OCI-M2 (cell line): ENCODE measurements around the gene SLC66A2.

Source experiments
- DNase-seq: peaks from one replicate; lab custom pipeline; 2025; ENCODE audit not compliant: unreplicated experiment; lab: John Stamatoyannopoulos, UW

SLC66A2 gene

DNA sequence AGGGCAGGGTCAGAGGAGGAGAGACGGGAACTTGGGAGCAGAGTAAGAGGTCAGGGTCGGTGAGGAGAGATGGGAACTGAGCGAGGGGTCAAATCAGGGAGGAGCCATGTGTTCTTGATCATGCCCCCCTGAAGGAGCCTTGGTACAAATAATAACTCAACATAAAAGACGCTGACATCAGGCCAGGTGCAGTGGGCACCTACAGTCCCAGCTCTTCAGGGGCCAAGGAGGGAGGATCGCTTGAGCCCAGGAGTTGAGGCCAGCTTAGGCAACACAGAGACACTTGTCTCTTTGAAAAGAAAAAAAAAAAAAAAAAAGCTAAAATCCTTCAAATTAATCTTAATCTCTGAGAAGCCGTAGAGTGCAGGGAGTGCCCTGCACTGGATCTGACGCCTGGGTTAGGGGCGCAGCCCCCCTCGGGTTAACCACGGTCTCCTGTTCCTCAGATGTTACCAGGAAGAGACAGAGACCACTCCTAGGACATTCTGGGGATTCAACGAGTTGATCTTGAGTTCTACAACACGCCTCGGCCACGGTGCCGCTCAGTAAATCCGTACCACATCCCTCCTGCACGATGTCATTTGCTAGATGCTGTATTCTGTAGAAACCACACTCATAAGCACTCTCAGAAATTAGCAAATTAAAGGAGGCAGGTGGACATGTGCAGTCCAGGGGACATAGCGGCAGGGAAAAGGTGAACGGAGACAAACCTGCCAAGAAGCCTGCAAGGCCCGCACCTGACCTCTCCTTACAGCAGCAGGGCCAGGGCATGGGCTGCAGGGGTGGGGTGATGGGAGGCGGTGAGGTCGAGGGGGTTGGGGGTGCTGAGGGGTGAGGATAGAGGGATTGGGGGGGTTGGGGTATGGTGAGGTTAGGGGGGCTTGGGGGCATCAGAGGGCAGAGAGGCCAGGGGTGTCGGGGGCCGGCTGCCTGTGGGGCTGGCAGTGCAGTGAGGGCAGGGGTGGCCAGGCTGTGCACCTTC, 29.2 kb downstream of the SLC66A2 start:
- no peak for DNase-seq

DNA sequence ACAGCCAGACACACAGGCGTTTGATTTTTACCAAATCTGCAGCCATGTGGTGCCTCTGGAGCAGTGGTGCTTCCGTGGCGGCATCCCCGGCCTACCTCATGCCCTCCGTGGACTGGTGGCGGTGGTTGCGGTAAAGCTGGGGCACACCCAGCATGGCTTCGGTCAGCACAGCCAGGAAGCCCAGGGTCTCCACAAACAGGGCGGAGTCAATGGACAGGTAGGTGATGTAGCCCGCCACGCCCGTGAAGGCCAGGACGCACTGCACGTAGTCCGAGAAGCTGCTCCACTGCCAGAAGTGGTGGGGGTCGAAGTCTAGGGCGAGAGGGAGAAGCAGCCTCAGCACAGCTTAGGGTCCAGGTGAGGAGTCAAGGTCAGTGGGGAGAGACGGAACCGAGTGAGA, 32.4 kb downstream of the SLC66A2 start:
- no peak for DNase-seq

DNA sequence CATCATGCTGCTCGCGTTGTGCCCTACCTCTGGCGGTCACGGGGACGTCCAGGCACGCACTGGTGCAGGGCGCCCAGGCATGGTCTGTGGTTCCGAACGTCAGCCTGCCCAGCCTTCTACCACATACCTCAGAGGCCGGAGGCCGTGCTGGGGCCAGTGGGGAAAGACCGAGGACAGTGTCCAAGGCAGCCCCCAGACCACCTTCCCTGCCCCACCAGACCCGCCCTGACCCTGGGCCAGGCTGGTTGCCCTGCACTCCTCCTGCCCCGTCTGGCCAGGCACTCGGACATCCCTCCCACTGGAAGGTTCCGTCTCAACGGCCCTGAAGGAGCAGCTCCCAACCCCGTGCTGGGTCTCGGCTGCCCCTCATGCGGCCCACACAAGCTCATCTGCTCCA, 32.8 kb downstream of the SLC66A2 start:
- DNase-seq = no peak

DNA sequence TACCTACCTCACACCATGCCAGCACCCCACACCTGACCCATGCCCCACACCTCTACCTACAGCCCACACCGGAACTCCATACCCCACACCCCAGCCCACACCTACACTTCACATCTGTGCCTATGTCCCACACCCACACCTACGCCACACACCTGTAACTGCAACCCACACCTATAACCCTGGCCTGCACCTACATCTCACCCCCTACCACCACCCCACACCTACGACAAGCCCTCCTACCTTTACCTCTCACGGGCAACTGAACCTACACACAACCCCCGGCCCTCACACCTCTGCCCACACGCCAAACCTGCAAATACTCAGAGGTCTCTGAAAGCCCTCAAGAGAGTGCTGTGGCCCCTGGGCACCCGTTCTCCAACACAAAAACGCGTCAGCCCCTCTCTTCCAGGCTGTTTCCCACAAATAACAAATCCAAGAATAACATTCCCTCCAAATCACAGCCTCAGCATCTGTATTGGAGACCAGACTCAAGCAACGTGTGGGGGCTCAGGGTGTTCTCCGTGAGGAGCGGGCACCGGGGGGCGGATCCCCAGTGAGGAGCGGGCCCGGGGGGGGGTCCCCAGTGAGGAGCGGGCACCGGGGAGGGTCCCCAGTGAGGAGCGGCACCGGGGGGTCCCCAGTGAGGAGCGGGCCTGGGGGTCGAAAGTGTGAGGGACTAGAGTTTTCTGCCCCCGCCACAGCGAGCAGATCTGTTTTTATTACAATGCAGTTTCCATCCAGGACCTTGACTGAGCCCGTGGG, 33.4 kb downstream of the SLC66A2 start:
- DNase-seq = no peak

DNA sequence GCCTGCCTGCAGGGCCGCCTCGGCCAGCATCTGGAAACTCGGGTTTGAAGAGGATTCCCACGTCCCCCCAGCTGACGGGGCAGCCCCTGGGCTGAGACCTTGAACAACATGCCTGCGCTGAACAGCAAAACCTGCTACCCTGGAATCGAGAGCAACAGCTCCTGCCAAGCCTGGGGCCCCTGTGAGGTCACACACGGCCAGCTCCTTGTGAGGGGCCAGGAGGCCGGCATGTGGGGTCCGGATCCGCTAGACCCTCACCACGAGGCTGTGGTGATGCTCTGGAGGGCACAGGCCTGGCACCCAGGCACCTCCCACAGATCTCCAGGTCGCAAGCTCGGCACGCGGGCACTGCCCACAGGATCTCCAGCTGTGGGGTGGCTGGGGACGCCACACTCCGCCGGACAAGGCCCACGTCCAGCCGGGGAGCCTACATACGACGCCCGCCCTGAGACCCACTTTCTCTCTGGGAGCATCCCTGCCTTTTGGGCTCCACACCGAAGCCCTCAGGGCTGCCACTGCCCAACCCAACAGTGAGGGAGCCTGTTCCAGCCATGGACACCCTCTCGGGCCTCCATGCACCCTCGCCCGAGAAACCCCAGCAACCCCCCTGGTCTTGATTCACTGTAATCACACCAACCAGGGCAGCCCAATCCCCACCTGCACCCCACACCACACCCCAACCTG, 34.1 kb downstream of the SLC66A2 start:
- no peak for DNase-seq

DNA sequence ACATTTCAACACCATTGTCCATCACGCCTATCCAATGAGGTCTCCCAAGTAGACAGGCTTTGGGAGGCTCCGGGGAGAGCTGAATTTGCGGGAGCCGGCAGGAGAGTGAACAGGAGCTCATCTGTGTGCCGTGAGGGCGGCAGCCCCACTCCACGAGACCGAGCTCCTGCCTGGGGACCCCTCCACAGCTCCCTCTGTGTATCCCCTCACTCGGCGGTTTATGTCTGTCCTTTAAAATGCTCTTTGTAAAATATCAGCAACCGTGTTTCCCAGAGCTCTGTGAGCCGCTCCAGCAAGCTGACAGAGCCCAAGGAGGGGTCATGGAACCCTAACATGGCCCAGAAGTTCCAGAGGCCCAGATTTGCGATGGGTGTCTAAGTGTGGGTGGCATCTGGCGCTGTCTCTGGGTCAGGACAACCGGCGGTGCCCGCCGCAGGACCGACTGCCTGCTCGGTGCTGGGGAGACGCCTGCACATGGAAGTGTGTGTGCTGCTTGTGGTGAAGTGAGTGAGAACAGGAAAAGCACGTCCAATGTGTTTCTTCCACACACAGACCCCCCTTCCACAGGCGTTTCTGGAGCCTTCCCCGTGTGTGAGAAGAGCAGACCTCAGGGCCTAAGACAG, 34.8 kb downstream of the SLC66A2 start:
- no peak for DNase-seq

DNA sequence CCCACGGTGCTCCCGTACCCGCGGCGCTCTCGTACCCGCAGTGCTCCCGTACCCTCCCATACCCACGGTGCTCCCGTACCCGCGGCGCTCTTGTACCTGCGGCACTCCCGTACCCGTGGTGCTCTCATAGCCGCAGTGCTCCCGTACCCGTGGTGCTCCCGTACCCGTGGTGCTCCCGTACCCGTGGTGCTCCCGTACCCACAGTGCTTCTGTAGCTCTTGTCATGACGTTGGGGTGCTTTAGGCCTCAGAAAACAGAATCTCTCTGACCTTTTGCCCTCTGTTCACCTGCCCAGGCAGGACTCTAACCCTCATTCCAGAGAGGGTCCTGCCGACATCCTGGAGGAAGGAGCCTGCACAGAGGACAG, 35.3 kb downstream of the SLC66A2 start:
- no peak for DNase-seq

DNA sequence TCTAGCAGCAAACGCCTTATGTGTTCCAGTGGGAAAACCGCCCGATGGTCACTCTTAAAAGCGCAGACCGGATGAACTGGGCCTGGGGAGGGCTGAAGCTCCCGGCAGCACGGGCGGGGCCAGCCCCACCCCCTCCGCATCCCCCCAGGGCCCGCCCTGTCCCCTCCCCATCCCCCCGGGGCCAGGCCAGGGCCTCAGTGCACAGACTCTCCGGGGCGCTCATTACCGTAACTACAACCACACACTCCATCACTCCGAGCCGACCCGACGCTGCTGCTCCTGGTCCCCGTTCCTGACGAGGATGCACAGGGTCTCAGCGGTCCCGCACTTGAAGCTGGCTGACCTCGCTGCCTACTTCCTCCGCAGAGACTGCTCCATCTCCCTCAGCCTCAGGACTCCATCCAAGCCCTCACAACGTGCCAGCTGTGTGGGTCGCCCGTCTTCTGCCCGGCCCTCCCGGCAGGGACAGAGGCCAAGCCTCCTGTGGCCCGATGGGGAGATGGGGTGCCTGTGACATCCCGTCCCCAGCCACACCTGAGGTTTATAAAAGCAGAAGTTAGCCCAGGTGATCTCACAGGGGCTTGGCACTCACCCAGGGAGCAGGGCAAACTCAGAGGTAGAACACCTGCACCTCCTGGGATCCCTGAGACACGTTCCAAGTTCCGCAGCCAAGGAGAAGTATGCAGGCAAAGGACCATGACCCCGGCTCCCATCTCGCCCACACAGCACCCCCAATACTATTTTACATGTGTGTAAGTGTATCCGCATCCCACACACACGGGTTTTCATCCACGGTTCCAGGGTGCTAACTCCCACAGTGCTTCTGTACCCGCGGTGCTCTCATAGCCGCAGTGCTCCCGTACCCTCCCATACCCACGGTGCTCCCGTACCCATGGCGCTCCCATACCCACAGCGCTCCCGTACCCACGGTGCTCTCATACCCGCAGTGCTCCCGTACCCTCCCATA, 36.0 kb downstream of the SLC66A2 start:
- no peak for DNase-seq

DNA sequence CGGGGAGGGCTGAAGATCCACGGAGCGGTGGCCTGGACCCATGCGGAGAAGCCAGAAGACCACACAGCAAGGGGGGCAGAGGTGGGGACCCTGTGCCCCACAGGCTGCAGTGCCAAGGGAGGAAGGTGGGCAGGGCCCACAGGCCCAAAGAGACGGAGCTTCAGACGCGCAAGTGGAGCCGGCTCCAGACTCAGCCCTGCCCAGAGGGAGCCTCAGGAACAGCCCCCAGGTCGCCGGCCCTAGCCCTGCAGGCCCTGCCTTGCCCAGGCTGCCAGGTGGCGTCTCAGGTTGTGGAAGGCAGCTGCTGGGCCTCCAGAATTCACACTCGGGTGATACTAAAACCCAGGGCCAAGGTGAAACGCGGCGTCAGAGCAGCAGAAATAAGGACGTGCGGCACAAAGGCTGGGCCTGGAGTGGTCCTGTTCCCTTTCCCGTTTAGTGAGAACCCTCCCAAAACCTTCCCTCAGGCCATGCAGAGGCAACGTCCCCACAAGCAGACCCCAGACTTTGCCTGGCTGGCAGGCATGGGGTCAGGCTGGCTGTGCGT, 36.8 kb downstream of the SLC66A2 start:
- DNase-seq = no peak

DNA sequence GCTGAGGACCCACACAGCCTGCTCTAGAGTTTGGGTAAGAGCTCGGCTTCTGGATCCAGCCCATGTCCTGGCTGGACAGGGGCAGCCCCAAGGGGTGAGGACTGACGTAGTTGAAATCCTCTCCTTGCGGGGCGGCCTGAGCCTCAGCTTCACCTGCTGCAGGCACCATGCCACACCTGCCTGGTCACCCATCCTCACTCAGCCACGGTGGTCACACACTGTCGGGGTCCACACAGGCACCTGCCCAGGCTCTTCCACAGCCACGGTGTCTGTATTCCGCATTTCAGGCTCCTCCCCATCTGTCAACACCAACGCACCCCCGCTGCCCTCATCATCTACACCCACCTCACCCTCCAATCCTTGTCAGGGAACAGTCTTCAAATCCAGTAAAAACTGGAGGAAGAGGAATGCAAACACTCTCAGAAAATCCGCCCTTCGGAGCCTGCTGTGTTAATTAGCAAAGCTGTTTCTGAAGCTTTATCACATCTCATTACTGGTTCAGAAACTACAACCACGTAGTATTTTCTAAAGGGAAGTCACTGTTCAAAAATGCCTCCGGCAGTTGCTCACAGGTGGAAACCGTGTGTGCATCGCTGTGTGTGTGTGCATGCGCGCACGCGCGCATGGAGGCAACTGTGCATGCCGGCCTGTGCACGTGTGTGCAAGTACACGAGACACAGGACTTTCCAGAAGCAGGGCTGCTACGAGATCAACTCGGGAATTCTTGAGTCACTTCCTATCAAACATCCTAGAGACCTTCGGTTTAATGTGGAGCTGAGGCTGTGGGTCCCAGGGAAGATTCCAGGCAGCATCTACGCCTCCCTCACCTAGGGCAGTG, 38.2 kb downstream of the SLC66A2 start:
- no peak for DNase-seq

DNA sequence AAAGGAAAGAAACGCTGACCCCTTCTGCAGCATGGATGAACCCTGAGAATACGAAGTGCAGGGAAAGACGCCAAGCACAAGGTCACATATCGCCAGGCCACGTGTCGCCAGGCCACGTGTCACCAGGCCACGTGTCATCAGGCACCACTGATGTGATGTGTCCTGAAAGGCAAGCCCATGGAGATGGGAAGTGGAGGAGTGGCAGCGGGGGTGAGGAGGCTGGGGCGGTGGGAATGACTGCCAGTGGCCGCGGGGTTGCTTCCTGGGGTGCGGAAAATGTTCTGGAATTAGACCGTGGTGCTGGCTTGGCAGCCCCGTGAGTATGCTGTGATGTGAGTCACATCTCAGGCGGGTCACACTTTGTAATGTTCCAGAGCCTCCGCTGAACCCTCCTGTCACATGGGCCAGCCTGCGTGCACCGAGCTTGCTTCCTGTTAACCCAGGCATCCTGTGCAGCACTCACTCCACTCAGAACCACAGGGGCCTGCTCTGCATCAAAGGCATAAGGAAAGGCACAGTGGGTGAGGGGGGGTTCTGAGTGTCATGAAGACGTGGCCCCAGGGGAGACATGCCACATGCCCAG, 39.0 kb downstream of the SLC66A2 start:
- no peak for DNase-seq

DNA sequence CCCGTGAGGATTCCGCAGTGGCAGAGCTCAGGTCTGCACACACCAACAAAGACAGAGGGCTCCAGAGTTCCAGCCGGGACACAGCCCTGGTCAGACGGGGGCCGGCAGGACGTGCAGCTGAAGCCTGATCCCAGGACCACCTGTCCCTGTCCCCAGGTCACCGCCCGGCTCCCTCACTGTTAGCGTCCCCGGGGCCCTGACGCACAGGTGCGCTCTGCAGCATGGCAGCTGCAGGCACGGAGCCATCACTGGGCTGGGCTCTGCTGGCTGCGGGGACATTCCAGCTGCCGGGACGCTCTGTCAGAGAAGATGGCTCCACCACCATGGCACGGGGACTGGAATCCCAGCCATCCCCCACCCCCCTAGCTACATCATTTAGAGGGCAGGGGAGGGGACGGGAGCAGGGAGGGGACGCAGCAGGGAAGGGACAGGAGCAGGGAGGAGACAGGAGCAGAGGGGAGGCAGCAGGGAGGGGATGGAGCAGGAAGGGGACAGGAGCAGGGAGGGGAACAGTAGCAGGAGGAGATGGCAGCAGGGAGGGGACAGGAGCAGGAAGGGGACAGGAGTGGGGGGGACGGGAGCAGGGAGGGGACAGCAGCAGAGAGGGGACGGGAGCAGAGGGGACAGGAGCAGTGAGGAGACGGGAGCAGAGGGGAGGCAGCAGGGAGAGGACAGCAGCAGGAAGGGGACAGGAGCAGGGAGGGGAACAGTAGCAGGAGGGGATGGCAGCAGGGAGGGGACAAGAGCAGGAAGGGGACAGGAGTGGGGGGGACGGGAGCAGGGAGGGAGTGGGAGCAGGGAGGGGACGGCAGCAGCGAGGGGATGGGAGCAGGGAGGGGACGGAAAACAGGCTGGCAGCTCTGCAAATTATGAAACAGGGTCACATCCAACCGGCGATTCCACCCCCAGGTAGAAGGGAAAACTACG, 39.8 kb downstream of the SLC66A2 start:
- no peak for DNase-seq

DNA sequence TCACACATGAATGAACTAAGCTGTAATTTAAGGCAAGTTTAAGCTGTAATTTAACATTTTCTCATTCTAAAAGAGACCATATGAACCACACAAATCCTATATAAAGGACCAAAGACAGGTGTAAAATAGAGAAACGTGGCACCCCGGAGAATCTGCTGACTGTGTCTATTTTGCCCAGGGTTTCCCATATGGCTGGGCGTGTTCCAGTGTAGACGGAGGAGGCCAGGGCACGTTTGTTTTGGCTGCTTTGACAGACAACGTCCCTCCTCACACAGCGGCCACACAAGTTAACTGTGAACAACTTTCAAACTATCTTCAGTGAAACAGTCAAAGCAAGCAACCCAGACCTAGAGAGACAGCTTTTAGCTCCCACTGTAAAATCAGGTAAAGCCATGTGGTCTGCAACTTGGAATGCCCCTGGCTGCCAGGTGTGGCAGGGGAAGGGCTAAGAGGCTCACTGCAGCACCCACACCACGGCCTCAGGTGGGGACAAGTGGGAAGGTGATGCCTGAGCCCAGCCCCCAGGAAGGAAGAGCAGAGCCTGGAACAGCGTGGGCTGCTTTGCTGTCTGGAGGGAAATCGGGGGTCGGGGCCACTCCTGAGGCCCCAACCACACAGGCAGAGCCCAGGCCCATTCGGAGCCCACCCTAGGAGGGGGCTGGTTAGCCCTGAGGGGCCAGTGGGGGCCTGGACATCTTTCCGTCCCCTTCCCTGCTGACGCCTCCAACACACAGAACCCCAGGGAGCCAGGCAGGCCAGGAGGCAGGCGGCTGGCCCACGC, 40.7 kb downstream of the SLC66A2 start:
- DNase-seq = no peak

DNA sequence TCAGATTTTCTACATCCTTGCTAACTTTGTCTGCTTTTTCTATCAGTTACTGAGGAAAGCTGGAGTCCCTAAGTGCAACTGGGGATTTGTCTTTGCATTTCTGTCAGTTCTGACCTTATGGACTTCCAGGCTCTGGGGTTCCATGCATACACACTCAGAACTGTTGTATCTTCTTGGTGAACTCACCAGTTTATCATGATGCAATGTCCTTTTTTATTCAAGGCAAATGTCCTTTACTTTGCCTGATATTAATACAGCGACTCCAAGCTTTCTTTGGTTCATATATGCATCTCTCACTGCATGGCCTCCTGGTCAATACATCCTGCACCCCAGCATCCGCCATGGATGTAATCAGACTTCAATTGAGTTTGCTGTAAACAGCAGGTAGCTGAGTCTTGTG, 44.7 kb downstream of the SLC66A2 start:
- DNase-seq = no peak

DNA sequence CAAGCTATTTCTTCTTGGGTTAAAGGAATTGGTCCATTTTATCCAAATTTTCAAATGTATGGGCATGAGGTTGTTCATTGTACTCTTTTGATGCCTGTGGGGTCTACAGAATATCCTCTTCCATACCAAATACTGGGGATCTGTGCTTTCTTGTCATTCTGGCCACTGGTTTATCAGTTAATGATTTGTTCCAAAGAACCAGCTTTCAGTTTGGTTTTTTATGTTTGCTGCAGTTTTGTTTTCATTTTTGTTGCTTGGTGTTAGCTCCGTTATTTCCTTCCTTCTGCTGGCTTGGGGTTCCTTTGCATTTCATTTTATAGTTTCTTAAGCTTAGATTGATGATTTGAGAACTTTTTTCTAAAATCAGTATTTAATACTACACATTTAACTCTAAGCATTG, 45.5 kb downstream of the SLC66A2 start:
- DNase-seq = no peak

DNA sequence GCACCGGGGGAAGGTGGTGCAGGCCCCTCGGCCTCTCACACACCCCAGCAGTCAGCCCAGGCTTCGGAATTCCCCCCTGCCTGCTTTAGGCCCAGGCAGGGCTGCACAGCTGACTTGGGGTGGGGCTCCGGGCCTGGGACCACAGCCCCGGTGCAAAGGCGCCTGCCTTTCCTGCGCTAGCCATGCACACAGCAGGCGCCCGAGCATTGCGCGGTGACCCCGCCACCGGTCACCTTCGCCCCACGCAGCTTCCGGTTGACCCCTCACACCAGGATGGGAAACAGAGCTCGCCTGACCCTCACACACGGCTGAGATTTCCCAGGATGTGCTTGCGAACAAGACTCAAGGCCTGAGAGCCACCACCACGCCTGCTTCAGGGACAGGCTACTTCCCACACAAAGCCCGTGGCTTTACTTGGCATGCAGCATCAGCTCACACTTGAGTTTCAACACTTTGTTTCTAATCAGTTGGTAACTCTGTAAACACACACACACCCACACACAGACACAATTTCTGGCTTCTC, 46.0 kb downstream of the SLC66A2 start:
- no peak for DNase-seq
